Omental fat pad (tissue), 4 donors: ENCODE data around the gene PTGER3. TPM values are rescaled to one million over a fixed set of nuclear protein-coding genes. Genes with fewer than 3 reads are reported as not detected.

Experiments
- ATAC-seq: fragments of 150-250 bp; one replicate; pipeline ENCODE4 v1.9.1; 2016; ENCODE audit warnings: mild to moderate bottlenecking, moderate library complexity; ENCODE audit not compliant: low FRiP score
- DNase-seq: peaks from one replicate; pipeline ENCODE4 v3.0.0-alpha.2; 2019; ENCODE audit warnings: low spot score
- total RNA-seq, 4 donors: library from RNA; depleted of rRNA; stranded (reverse); fragments of >200 nt; gene quantifications; one replicate each; pipeline ENCODE4 v1.1.0, GENCODE V29; 2016
- TF ChIP-seq, protein P1 (sequence below), 3 donors: fragments of 450-650 bp; IDR thresholded peaks; one replicate each; pipeline ENCODE4 v1.5.1; 2016 to 2017; ENCODE audit warnings: antibody characterized with exemption in 3 of 3, mild to moderate bottlenecking in 3 of 3, moderate library complexity in 2 of 3

The PTGER3 gene
- total RNA-seq, 4 donors from 2014 or later, result 27.0 to 343 (median 174) TPM

DNA sequence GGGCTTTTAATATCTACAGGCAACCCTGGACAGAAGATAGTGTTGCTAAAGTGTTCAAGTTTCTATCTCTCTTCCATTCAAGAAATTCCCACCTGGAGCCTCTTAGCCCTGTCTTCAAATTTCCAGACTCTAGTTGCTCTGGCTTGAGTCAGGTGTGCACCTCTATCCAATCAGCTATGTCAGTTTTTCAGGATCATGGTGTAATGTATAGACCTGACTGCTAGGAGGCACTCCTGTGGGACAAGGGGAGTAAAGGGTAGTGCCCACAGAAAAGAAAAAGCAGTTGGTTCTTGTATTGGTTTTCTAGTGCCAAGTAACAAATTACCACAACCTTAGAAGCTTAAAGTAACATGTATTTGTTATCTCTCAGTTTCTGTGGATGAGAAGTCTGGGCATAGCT is 39.4 kb upstream of the PTGER3 start:
- ATAC-seq (no peak), DNase-seq (no peak)
- TF ChIP-seq, protein P1, sequence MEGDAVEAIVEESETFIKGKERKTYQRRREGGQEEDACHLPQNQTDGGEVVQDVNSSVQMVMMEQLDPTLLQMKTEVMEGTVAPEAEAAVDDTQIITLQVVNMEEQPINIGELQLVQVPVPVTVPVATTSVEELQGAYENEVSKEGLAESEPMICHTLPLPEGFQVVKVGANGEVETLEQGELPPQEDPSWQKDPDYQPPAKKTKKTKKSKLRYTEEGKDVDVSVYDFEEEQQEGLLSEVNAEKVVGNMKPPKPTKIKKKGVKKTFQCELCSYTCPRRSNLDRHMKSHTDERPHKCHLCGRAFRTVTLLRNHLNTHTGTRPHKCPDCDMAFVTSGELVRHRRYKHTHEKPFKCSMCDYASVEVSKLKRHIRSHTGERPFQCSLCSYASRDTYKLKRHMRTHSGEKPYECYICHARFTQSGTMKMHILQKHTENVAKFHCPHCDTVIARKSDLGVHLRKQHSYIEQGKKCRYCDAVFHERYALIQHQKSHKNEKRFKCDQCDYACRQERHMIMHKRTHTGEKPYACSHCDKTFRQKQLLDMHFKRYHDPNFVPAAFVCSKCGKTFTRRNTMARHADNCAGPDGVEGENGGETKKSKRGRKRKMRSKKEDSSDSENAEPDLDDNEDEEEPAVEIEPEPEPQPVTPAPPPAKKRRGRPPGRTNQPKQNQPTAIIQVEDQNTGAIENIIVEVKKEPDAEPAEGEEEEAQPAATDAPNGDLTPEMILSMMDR (IDR thresholded peaks at IDR 0.05), result no peak

DNA sequence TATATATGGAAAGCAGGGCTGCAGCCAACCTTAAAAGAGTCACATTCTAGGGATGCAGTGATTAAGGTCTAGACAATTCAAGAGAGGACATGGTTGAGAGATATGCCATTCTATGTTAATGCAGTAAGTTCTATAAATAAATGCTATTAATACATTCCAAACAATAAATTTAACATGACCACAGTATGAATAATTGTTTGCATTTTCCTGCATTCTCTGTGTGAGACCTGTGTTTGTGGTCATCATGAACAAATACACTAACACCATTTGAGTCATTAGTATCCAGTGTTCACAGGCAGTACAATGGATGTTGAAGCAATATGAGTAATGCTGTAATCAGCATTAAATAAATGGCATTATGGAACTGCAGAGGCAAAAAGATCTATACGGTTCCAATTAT is 38.7 kb upstream of the PTGER3 start:
- TF ChIP-seq, protein P1 (IDR thresholded peaks at IDR 0.05), result no peak
- ATAC-seq, result no peak
- no peak for DNase-seq

DNA sequence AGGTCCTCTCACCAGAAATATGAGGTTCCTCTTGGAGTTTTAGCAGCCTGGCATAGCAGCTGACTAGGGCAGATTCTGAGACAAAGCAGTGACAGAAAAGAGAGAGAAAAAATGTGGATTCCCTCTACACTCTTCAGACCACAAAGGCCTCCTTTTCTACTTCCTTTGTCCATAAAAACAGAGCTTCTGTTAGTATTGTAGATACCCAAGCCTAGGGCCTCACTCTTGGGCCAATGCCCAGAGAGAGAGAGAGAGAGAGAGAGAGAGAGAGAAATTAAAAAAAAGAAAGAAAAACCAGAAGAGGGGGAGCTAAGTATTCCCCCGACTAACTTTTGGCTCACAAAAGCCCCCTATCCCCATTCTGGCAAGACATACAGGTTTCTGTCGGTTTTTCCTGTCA is 35.7 kb upstream of the PTGER3 start:
- DNase-seq, result no peak
- TF ChIP-seq, protein P1 (IDR thresholded peaks at IDR 0.05), result no peak
- ATAC-seq, result no peak

DNA sequence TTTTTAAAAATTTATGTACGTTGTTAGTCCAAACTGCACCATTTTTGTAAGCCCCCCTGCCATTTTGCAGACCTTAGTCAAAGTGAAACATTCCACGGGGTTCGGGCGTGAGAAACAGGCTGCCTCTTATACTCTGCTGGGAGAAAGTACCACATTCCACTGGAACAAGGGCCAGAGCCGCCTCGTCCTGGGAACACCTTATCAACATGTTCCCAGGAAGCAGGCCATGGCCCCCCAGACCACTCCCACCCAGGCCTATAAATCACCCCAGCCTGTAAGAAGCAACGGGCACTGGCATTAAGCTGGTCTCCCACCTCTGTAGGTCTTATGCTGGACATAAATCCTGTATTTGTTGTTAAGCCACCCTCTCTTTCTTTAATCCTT is 34.1 kb upstream of the PTGER3 start:
- DNase-seq, result no peak
- no peak for ATAC-seq
- TF ChIP-seq, protein P1 (IDR thresholded peaks at IDR 0.05), result no peak

GRCh38 chr1:71080739-71081696 is 33.4 kb upstream of the PTGER3 start, which contains the start of gene ZRANB2:
TSS of gene ZRANB2 (minus strand) at chr1:71081035. CDS start at chr1:71080995, 40 bp downstream.
- DNase-seq (peak; percentile 70), ATAC-seq (peak; percentile 98)
- TF ChIP-seq, protein P1 (IDR thresholded peaks at IDR 0.05), result peak in 1 of 3 donors; percentile 73

DNA sequence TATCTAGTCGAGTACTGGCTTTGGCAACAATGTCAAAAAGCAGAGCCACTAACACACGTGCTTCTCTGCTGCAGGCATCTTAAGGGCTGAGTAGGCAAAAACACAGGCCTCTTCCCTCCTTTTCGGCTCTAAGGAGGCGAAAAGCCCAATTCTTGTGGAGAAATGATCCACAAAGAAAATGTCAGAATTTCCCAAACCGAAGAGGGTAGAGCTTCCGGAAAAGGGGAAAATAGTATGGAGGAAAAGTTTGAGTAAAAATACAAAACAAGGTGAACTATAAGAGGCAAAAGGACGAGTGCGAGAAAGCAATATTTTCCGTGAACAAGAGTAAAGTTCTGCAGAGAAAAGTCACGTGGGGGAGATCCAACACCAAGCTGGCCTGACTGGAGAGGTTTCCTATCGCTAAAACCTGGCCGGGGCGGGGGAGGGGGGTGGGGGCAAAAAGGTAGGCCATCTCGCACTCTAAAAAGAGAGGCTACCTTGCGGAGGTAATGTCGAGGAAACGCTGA is 32.7 kb upstream of the PTGER3 start:
- no peak for DNase-seq
- no peak for ATAC-seq
- TF ChIP-seq, protein P1 (IDR thresholded peaks at IDR 0.05), result no peak
